IPS-18c (cell line): Measurements from ENCODE around the gene ENPP7.

Source experiments
- H3K4me3 ChIP-seq: 2 replicates; pipeline ENCODE4 v1.7.0; 2013; ENCODE audit warnings: low read depth, mild to moderate bottlenecking, low read length, moderate library complexity; ENCODE audit not compliant: insufficient read depth
- H3K9me3 ChIP-seq: one replicate; pipeline ENCODE4 v1.6.1; 2013; ENCODE audit warnings: mild to moderate bottlenecking, low read length, moderate library complexity; ENCODE audit not compliant: control insufficient read depth, insufficient read depth

ENPP7 gene, protein sequence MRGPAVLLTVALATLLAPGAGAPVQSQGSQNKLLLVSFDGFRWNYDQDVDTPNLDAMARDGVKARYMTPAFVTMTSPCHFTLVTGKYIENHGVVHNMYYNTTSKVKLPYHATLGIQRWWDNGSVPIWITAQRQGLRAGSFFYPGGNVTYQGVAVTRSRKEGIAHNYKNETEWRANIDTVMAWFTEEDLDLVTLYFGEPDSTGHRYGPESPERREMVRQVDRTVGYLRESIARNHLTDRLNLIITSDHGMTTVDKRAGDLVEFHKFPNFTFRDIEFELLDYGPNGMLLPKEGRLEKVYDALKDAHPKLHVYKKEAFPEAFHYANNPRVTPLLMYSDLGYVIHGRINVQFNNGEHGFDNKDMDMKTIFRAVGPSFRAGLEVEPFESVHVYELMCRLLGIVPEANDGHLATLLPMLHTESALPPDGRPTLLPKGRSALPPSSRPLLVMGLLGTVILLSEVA

DNA sequence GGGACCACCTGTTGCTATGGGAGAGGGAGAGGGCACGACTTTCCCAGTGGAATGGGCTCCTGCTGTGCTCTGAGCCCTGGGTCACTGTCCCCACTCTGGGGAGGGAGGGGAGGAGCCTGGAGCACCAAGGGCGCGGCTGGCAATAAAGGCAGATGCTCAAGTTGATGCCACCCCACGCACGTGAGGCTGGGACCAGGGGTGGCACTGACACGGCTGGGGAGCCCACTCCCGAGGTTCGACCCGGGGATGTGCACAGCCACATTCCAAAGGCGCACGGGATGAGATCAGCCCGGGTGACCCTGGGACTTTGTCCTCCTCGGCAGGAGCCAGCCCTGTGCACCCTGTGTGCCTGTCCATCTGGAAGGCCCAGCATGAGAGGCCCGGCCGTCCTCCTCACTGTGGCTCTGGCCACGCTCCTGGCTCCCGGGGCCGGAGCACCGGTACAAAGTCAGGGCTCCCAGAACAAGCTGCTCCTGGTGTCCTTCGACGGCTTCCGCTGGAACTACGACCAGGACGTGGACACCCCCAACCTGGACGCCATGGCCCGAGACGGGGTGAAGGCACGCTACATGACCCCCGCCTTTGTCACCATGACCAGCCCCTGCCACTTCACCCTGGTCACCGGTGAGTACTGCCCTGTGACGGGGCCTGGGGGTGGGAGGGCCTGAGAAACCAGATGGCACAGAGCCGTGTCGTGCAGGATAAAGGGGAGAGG lies at the start of gene ENPP7:
Gene ENPP7, plus strand, starts transcription at position 175 of the 715 bp plus-strand sequence. Its CDS starts 197 bp downstream, at position 372.
- peaks cover 3% of the 10 kb centered on the region for H3K9me3 ChIP-seq
- no peak within 1 kb of the TSS for H3K4me3 ChIP-seq

DNA sequence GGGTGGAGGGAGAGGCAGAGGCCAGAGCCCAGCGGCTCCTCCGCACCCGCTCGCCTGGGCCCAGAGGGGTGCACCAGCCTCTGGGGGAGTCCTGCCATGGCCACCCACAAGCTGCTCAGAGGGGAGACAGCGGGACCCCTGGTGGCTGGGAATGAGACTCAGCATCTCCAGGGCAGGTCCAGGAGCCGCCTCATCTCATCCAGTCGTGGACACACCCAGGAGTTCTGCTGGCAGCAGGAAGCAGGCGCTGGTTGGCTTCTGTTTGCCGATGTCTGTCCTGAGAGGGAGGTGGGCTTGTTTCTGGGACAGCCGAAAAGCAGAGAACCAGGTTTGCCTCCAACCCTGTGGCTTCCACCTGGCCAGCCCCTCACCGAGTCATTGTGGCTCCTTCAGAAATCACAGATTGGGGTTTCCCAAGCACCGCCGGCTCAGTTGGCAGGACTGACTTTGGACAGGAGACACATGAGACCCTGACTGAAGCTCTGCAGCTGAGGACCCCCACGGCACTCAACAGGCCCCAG lies 49.6 kb upstream of the ENPP7 start:
- Histone ChIP-seq H3K9me3 (peaks cover 2% of the 10 kb centered on the region), H3K4me3 (no peak overlapping the region)

DNA sequence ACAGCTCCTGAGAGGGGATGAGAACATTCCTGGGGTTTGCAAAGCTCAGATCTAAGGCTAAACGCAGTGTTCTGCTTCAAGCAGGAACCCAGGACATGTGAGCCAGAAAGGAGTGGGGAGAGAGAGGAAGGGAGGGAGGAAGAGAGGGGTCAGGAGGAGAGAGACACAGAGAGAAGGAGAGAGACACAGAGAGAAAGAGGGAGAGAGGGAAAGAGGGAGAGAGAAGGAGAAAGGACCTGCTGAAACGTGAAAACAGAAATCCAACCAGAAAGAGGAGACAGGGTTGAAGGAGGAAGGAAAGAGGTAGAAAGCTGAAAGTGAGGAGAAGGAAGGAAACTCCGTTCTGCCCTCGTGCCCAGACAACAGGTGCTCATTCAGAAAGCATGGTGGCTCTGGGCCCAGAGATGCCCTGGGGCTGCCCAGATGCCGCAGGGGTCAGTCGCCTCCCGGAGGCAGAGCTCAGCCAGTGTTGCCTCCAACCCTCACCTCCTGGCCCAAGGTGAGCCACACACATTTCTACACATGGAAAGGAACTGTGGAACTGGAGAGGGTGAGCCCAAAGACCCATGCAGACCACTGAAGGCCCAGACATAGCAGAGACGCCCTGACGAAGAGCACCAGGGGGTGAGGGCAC lies 49.0 kb upstream of the ENPP7 start:
- Histone ChIP-seq H3K4me3 (no peak overlapping the region), H3K9me3 (no peaks in the 10 kb centered on the region)

DNA sequence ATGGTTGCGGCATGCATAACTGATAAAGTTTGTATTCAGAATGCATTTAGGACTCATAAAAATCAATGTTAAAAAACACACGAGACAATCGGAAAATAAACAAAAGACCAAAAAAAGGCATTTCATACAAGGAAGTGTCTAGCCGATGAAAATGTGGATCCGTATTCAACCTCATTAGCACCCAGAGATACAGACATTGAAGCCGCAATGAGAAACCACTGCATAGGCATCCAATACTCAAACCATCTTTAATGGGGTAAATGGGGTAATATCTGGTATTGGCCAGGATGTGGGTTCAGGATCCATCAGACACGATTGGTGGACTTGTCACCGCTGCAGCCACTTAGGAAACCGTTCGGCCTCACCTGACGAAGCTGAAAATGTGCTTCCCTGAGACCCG lies 47.4 kb upstream of the ENPP7 start:
- Histone ChIP-seq H3K9me3 (no peaks in the 10 kb centered on the region), H3K4me3 (no peak overlapping the region)

DNA sequence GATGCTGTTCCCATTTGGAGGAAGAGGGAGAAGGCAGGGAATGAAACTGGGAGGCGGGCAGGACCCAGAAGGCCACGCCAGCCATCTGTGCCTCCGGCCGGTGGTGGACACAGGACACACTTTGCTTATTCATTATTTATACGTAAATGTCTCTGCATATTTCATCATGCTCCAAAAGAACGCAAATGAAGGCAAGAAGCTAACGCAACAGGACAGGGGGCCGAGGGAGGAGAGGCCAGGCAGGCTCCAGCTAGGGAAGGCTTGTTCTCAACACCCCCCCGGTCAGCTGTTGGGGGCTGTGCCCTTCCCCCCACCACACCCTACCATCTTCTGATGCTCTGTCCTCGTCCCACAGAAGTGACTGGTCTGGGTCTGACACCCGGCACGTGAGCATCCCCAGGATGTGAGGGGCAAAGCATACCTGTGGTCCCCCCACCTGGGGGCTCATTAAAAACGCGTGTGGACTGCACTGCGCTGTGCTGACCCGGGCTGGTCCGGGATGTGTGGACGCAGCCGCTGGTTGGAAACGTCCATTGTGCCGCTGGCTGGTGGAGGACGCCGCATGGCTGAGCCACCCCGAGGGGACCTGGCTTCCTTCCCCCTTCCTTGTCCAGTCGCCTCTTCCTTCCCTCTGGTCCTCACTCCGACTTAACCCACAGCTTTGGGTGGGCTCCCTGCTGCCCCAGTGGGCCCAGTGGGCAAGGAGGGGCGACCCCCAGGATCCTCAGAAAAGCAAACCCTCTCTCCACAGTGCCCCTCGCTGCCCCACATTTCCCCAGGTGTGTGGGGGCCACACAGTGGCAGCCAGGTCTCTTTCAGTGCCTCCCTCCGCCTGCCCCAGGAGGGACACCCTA lies 46.4 kb upstream of the ENPP7 start:
- Histone ChIP-seq H3K9me3 (no peaks in the 10 kb centered on the region), H3K4me3 (no peak overlapping the region)

DNA sequence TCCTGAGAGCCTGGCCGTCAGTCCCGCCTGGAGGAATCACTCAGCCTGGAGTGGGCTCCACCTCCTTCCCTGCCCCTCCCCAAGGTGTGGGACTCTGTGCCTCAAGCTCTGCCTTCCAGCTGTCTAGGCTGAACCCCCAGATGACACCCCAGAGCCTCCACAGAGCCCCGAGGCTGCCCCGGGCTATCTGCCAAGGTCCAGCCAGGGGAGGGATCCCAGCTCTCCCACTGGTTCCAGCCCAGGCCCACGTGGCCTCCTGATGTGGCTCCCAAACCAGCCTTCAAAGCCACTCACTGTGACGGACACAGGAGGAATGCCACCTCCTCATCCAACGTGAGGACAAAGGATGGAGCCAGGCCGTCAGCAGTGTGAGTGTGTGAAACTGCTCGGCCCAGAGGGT lies 45.6 kb upstream of the ENPP7 start:
- Histone ChIP-seq H3K9me3 (no peaks in the 10 kb centered on the region), H3K4me3 (no peak overlapping the region)

DNA sequence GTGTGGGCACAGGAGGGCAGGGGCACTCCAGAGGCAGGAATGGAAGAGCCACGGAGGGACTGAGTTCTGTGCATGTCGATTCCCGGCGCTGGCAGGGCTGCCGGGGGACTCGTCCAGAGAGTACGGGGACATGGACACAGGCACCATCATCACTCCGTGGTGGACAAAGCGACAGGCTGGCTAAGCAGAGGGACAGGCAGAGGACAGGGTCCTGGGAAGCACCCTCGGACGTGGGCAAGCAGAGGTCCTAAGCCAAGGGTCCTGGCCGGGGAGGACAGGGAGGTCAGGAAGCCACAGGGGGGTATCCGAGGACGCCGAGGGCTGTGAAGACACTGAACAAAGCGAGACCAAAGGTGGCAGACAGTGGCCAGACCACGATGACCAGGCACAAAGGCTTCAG lies 44.3 kb upstream of the ENPP7 start:
- no peaks in the 10 kb centered on the region for H3K9me3 ChIP-seq
- H3K4me3 ChIP-seq, result no peak overlapping the region

DNA sequence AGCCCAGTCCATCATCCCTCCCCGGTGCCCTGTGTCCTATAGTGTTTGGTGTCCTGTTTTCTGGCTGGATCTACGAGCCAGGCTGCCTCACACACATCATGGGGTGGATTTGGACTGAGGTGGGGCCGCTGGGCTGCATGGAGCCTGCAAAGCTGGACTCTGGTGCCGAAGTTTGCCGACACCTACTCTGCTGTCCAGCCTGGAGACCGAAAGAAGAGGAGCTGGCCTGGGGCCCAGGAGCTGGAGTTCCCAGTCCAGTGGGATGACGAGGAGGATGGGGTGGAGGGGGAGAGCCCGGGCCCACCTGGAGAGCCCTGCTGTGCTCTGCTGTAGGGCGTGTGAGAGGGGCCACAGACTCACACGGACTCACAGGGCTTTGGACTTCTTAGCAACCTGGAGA lies 40.3 kb upstream of the ENPP7 start:
- Histone ChIP-seq H3K9me3 (no peaks in the 10 kb centered on the region), H3K4me3 (no peak overlapping the region)

DNA sequence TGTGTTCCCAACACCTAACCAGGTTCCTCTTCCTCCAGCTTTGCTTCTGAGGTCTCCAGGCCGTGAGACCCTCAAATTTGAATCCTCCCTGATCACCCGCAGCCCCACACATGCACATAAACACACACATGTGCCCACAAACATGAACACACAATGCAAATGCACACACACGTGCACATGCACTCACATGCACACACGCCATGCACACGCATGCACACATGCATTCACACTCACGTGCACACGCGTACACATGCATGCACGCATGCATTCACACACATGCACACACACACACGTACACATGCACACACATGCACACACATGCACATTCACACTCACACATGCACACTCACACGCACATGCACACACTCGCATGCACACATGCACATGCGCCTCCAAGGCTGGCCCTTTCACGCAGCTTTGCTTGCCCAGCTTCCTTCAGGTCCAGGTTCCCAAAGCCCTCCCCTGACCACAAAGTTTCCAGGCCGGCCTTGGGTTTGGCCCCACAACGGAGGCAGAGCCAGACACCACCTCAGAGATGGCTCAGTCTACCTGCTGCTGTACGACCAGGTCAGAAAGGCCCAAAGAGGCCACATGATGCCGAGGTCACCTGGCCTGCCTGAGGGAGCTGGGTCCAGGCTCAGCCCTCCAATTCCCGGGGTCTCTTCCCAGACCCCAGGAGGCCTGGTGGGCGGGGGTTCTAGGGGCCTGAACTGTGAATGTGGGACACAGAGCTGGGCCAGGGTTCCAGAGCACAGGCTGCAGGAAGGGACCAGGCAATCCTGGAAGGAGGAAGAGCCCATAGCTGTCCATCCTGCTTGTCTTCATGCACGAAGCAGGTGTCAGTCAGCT lies 39.5 kb upstream of the ENPP7 start:
- H3K4me3 ChIP-seq, result no peak overlapping the region
- H3K9me3 ChIP-seq, result no peaks in the 10 kb centered on the region

DNA sequence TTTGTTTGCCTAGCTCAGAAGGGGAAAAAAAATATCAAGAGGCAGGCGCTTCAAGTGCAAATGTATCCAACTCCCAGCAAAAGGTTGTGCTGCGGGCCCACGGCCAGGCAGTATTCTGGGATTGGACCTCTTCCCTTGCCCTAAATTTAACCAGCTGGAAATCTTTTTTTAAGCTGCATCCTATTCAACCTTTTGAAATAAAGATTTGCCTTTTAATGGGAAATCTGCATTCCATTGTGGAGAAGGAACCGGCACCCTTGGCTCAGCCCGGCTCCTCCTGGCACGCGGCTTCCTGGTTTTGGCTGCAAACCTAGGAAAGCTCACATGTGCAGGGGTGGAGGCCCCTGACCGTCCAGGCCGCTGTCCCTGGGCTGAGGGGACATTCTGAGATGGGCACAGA lies 38.8 kb upstream of the ENPP7 start:
- no peak overlapping the region for H3K4me3 ChIP-seq
- no peaks in the 10 kb centered on the region for H3K9me3 ChIP-seq

DNA sequence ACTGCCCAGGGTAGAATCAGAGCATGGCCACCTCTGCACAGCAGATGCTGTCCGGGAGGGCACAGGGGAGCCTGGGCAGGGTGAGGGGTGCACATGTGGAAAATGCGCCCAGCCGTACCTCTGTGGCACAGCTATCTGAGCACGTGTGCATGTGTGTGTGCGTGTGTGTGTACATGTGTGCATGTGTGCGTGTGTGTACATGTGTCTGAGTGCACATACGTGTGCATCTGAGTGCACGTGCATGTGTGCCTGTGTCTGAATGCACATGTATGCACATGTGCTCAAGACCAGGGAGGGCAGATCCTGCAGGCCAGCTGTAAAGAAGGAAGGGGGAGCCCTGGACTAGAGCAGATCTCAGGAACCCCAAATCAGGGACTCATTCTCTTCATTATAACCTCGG lies 37.3 kb upstream of the ENPP7 start:
- no peak overlapping the region for H3K4me3 ChIP-seq
- no peaks in the 10 kb centered on the region for H3K9me3 ChIP-seq

DNA sequence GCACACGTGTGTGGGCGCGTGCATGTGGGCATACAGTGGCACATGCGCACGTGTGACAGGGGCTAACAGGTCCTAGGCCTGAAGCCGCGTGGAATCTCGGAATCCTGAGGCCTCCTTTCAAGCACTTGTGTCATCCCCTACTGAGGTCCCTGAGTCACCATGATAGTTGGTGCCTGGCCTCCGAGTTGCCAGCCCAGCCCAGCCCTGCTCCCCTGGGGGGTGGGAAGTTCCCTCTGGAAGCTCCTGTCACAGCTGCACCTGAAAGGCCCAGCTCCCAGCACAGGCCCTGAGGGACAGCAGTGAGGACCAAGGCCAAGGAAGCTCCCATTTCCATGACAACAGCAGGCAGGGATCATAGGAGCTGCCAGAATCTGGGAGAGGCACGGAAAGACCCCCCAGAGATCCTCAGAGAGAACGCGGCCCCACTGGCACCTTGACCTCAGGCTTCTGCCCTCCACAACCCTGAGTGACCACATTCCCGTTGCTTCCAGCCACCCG lies 35.4 kb upstream of the ENPP7 start:
- Histone ChIP-seq H3K9me3 (no peaks in the 10 kb centered on the region), H3K4me3 (no peak overlapping the region)

DNA sequence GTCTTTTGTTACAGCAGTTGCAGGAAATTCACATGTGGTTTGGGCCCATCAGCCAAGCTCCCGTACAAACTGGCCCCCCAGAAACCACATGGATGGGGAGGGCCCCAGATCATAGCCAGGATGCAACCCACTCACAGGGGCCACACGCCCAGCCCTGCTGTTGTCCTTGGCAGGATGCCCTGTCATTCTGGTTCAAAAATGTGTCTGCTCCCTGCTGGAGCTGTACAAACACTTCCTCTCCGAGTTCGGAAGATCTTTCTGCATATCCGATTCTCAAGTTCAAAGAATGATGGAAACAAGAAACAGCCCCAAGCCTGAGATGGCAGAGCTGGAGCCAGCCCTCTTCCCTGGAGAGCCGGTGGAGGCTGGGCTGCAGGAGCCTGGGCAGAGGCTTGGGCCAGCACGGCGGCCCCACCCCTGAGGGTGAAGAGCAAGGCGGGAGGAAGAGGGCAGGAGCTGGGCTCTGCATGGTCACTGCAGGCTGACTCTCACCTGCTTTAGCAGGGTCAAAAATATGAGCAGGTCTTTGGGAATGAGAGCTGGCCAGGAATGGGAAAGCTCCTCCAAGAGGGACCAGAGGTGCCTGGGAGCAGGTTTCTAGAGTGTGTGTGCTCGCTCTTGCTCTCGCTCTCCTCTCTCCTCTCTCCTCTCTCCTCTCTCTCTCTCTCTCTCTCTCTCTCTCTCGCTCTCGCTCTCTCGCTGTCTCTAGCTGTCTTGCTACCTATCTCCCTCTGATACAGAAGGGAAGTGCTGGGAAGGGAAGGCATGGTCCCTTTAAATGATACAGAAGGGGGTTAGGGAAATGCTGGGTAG lies 34.7 kb upstream of the ENPP7 start:
- Histone ChIP-seq H3K4me3 (no peak overlapping the region), H3K9me3 (no peaks in the 10 kb centered on the region)

DNA sequence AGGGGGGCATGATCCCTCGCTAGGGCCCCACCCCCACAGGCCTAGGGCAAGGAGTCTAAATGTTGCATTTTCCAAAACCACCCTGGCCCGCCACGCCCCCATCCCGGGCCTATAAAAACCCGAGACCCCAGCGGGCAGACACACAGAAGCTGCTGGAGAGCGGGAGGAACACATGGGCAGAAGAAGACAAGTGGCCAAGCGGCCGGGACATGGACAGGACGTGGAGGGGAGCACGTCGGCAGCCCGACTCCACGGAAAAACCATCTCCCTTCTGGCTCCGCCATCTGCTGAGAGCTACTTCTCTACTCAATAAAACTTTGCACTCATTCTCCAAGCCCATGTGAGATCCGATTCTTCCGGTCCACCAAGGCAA lies 34.1 kb upstream of the ENPP7 start:
- H3K9me3 ChIP-seq, result no peaks in the 10 kb centered on the region
- H3K4me3 ChIP-seq, result no peak overlapping the region

DNA sequence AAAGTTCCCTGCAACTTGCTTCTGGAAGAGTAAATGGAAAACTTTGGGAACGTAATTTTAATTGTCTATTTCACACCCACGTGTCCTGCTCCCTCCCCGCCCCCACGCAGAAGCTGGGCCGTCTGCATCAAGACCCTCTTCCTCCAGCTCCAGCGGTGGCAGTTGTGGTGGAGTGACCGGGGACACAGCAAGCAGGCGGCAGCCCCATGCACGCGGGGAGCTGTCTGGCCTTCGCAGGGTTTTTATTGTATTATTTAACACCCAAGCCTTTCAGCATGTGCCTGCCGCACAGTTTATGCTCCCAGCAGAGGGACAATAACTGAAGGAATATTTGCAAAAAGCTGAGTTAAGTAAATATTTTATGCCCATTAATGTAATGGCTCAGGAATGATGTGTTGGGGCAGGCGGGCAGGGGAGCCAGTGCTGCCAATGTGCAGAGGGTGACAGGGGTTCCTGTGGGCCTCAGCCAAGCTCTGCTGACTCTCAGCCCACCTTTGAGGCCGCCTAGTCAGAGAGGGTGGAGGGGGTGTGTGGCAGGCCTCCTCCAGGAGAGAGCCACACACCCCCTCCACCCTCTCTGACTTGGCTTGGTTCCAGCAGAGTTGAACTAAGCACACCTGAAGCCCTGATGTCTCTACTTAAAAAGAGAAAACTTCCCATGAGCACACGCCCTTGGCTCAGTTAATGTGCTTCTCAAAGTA lies 32.4 kb upstream of the ENPP7 start:
- no peak overlapping the region for H3K4me3 ChIP-seq
- no peaks in the 10 kb centered on the region for H3K9me3 ChIP-seq
